ENCODE data around the gene CERK.

GRCh38 chr22:46662226-46662625, 75.8 kb downstream of the CERK start:
- TF ChIP-seq CTCF (IDR thresholded peaks at IDR 0.05): no peak
- TF ChIP-seq EP300 (IDR thresholded peaks at IDR 0.05): no peak
